Measurements from ENCODE around the gene ATP11A. TPM values are rescaled to one million over a fixed set of nuclear protein-coding genes. Genes with fewer than 3 reads are reported as not detected.

The ATP11A gene
- total RNA-seq, 1 experiment from 2014 or later: 65.3 TPM

DNA sequence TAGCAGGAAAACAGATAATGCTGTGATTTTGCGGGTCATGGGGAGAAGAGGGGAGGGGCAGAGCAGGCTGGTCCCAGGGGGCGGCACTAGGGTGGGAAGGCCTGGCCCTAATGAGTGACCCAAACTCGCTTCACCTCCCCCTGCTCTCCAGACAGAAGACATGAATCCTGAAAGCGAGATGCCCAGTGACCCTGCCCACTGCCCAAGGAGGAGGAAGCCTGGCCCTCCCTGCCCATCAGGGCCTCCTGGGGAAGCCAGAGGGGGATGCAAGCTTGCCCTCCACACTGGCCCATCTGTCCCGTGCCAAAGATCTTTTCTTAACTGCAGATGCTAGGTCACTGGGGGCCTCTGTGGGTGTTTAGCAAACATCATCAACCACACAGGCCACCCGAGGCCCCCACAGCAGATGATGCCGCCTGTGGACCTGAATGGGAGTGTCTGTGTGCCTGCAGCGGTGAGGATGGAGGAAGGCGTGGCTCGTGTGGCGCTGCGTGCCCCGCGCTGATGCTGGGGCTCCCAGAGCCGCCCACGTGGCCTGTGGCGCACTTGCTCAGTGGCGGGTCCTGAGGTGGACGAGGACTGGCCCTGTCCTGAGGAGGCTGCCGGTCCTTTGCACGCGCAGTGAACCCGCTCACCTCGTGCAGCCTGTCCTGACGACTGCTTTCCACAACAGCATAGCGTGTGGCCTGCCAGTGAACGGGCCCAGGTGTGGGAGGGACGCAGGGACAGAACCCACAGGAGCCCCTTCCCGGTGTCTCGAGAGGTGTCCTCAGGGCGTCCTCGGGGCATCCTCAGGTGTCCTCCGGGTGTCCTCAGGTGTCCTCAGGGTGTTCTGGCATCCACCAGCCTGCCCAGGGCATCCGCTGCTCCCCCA is 198.6 kb downstream of the ATP11A start:
- Histone ChIP-seq H3T11ph (ENCODE audit: low read length) (no peak overlapping the region), H3K4ac (ENCODE audit: low read depth, low read length) (no peak overlapping the region), H3K79me1 (ENCODE audit: insufficient read depth, low read depth, low read length, poor library complexity, severe bottlenecking) (no peaks in the 10 kb centered on the region), H3K79me2 (ENCODE audit: insufficient read depth, low read length) (no peaks in the 10 kb centered on the region), H3K56ac (ENCODE audit: insufficient read length, low read depth, low read length) (no peak overlapping the region), H3K4me2 (ENCODE audit: insufficient read depth, insufficient read length, low read length) (no peak overlapping the region), H4K8ac (replicated peaks; ENCODE audit: insufficient read length, low read depth, low read length) (no peak overlapping the region), H2BK5ac (ENCODE audit: insufficient read length, low read length) (no peak overlapping the region), H3K23ac (ENCODE audit: insufficient read length, low read depth, low read length) (no peak overlapping the region), H3K18ac (ENCODE audit: insufficient read length, low read depth, low read length) (no peak overlapping the region), H2AFZ (ENCODE audit: low read length) (no peak overlapping the region), H2BK120ac (ENCODE audit: low read depth, low read length, poor library complexity, severe bottlenecking) (no peak overlapping the region), H4K20me1 (ENCODE audit: control insufficient read depth, insufficient read depth, insufficient read length) (no peaks in the 10 kb centered on the region), H3K4me1 (ENCODE audit: insufficient read depth, low read length) (peaks cover 12% of the 10 kb centered on the region; the same call in 1 of the 2 replicates), H3K23me2 (ENCODE audit: insufficient read length, low read depth, low read length, poor library complexity, severe bottlenecking) (no peaks in the 10 kb centered on the region), H3K14ac (ENCODE audit: insufficient read depth, low read length) (no peak overlapping the region), H2BK15ac (ENCODE audit: low read depth, low read length) (no peak overlapping the region), H2AK5ac (ENCODE audit: insufficient read length, low read length) (no peak overlapping the region), H2BK12ac (ENCODE audit: insufficient read length, low read depth, low read length) (no peak overlapping the region), H2BK20ac (ENCODE audit: low read depth, low read length, poor library complexity, severe bottlenecking) (no peak overlapping the region), H3K9ac (ENCODE audit: extremely low read depth, insufficient read length, low read length) (no peak overlapping the region), H3K27ac (ENCODE audit: insufficient read length, low read depth, low read length) (no peak overlapping the region), H4K5ac (ENCODE audit: insufficient read length, low read depth, low read length) (no peak overlapping the region), H4K91ac (ENCODE audit: insufficient read length, low read depth, low read length) (no peak overlapping the region), H3K9me3 (ENCODE audit: control insufficient read depth, low read depth, low read length) (no peaks in the 10 kb centered on the region), H3K27me3 (ENCODE audit: insufficient read depth, low read length) (no peaks in the 10 kb centered on the region; the same call in 1 of the 2 replicates)
- no CpG with 5 or more reads among the region's 34 CpGs for WGBS (ENCODE audit: extremely low coverage, insufficient read length, low lambda C conversion rate)
- H3K4me3 Mint-ChIP-seq: no peak overlapping the region
- TF ChIP-seq CTCF (conservative IDR thresholded peaks at IDR 0.05): no peak
- H3K27me3 Mint-ChIP-seq (ENCODE audit: low read depth): peaks cover 57% of the 10 kb centered on the region
- no peak for DNase-seq
- peak overlapping the region in 1 of 3 experiments; percentile 52; a peak in 2 of 7 replicates for H3K27ac Mint-ChIP-seq
- H3K36me3 Mint-ChIP-seq (ENCODE audit: insufficient read depth in 1 of 3, low read depth in 3 of 3): peaks cover 0 to 6% (median 0%) of the 10 kb centered on the region in 3 experiments; a peak in 3 of 7 replicates
- peaks cover 34 to 54% of the 10 kb centered on the region in 2 experiments for H3K4me1 Mint-ChIP-seq
- no peaks in the 10 kb centered on the region for H3K9me3 Mint-ChIP-seq

Data from H9 (cell line).